OCI-LY7 (cell line): ENCODE measurements around the gene GPR89A. TPM values are rescaled to one million over a fixed set of nuclear protein-coding genes. Genes with fewer than 3 reads are reported as not detected.

ENCODE experiments used
- BruUV-seq: library from RNA; stranded (reverse); fragments of 400-500 nt; replicated peaks from 2 replicates; lab custom pipeline; 2021; lab: Mats Ljungman, UMichigan
- CTCF ChIA-PET: fragments of 300-600 bp; sonication (Branson Sonifier 250); formaldehyde crosslinking; loops from one replicate; lab custom pipeline; 2022; ENCODE audit warnings: antibody characterized with exemption; ENCODE audit not compliant: unreplicated experiment; lab: Charles Lee
- POLR2A ChIA-PET: fragments of 300-600 bp; sonication (Branson Sonifier 250); formaldehyde crosslinking; loops from one replicate; lab custom pipeline; 2022; ENCODE audit warnings: antibody characterized with exemption; lab: Charles Lee
- DNase-seq: peaks from one replicate; pipeline ENCODE4 v3.0.0-alpha.2; 2015; ENCODE audit warnings: low spot score
- H2AFZ ChIP-seq: fragments of 200-600 bp; sonication (generic), shearing (Covaris generic); 2 replicates; pipeline ENCODE4 v1.6.1; 2014; ENCODE audit warnings: mild to moderate bottlenecking, antibody characterized with exemption, low read length, moderate library complexity
- H3K27ac ChIP-seq: fragments of 200-600 bp; sonication (generic); 2 replicates; pipeline ENCODE4 v1.5.1; 2014; ENCODE audit warnings: mixed run types, low read depth, mild to moderate bottlenecking, moderate library complexity, low read length, inconsistent platforms; ENCODE audit not compliant: poor library complexity, severe bottlenecking
- H3K36me3 ChIP-seq: fragments of 200-600 bp; sonication (generic); 2 replicates; pipeline ENCODE4 v1.6.1; 2014; ENCODE audit warnings: mild to moderate bottlenecking, antibody characterized with exemption, low read length, moderate library complexity, mixed read lengths; ENCODE audit not compliant: insufficient read depth
- H3K4me1 ChIP-seq: fragments of 200-600 bp; sonication (generic); 2 replicates; pipeline ENCODE4 v1.5.1; 2014; ENCODE audit warnings: mild to moderate bottlenecking, low read length; ENCODE audit not compliant: insufficient read depth, poor library complexity, severe bottlenecking
- H3K4me2 ChIP-seq: fragments of 200-600 bp; sonication (generic); 2 replicates; pipeline ENCODE4 v1.6.1; 2014; ENCODE audit warnings: mild to moderate bottlenecking, low read length
- H3K4me3 ChIP-seq: fragments of 200-600 bp; sonication (generic); 2 replicates; pipeline ENCODE4 v1.5.1; 2014; ENCODE audit warnings: mild to moderate bottlenecking, low read depth, low read length; ENCODE audit not compliant: poor library complexity, severe bottlenecking
- H3K79me2 ChIP-seq: fragments of 200-600 bp; sonication (generic); 2 replicates; pipeline ENCODE4 v1.6.1; 2016; ENCODE audit warnings: low read depth, mild to moderate bottlenecking, low read length, moderate library complexity, mixed read lengths; ENCODE audit not compliant: insufficient read depth
- H3K9me2 ChIP-seq: fragments of 200-600 bp; sonication (generic); 2 replicates; pipeline ENCODE4 v1.6.1; 2016; ENCODE audit warnings: mild to moderate bottlenecking, low read length, mixed read lengths; ENCODE audit not compliant: insufficient read depth
- H3K9me3 ChIP-seq: fragments of 200-600 bp; sonication (generic); 2 replicates; pipeline ENCODE4 v1.6.1; 2014; ENCODE audit warnings: mild to moderate bottlenecking, mixed run types, low read length, mixed read lengths
- H4K20me1 ChIP-seq: fragments of 200-600 bp; sonication (generic); 2 replicates; pipeline ENCODE4 v1.6.1; 2014; ENCODE audit warnings: mild to moderate bottlenecking, antibody characterized with exemption, low read length, moderate library complexity, mixed read lengths; ENCODE audit not compliant: insufficient read depth
- CTCF ChIP-seq: fragments of 200-600 bp; sonication (generic); conservative IDR thresholded peaks from 2 replicates; pipeline ENCODE4 v1.5.1; 2014; ENCODE audit warnings: mild to moderate bottlenecking, antibody characterized with exemption, low read length, moderate library complexity, mixed read lengths
- EZH2phosphoT487 ChIP-seq: fragments of 200-600 bp; sonication (generic); IDR thresholded peaks from 2 replicates; pipeline ENCODE4 v1.6.1; 2018; ENCODE audit warnings: low read depth, borderline replicate concordance, mild to moderate bottlenecking, mixed run types, antibody characterized with exemption, low read length, moderate library complexity, mixed read lengths
- intact Hi-C: fragments of 100-400 bp; cut with micrococcal nuclease; formaldehyde crosslinking; loops from one replicate; pipeline ENCODE4 v1.10.0; 2022; ENCODE audit not compliant: unreplicated experiment
- total RNA-seq, 2 experiments: library from RNA; depleted of rRNA in 1 of 2; stranded (reverse); fragments of >200 nt in 1 of 2; shearing (Covaris generic) in 1 of 2; gene quantifications; 2 replicates each; pipeline ENCODE4 v1.2.3, GENCODE V29; 2014 to 2022

Gene GPR89A
- total RNA-seq, 2 experiments from 2014 or later, result 31.7 to 36.4 TPM

GRCh38 chr1:145695821-145696629, 88.2 kb downstream of the GPR89A start:
- H2AFZ ChIP-seq, result no peak overlapping the region
- BruUV-seq, result no TSS peak
- DNase-seq, result no peak
- ChIA-PET POLR2A (interaction anchor here (0.6 kb wide), 1 partner anchor 94 kb away, joined by 3 read pairs; no protein-coding TSS in a partner anchor), CTCF (no interaction called here)
- TF ChIP-seq CTCF, result no peak
- no peak for TF ChIP-seq EZH2phosphoT487
- no peaks in the 10 kb centered on the region for H3K9me2 ChIP-seq
- H3K4me1 ChIP-seq, result no peaks in the 10 kb centered on the region
- H3K79me2 ChIP-seq, result no peaks in the 10 kb centered on the region
- no peak overlapping the region for H3K4me2 ChIP-seq
- no peaks in the 10 kb centered on the region for H3K36me3 ChIP-seq
- no peaks in the 10 kb centered on the region for H4K20me1 ChIP-seq
- intact Hi-C loops, result no loop called here
- H3K9me3 ChIP-seq, result no peaks in the 10 kb centered on the region
- H3K4me3 ChIP-seq, result no peak overlapping the region
- H3K27ac ChIP-seq, result no peak overlapping the region

DNA sequence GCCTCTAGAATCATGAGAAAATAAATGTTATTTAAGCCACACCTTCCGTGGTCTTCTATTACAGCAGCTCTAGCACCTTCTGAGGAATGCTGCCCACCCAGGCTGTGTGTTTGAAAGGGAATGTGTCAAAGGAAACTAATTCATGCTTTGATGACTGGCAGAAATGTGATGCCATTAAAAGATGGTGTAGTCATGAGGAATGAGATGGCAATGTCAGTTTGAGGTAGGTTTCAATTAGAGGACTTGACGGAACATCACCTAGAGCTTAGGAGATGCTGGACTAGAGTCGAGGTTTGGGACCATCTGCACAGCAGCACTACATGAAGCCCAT, 88.8 kb downstream of the GPR89A start:
- TF ChIP-seq CTCF, result no peak
- ChIA-PET POLR2A (interaction anchor here (0.6 kb wide), 1 partner anchor 93 kb away, joined by 3 read pairs; no protein-coding TSS in a partner anchor), CTCF (no interaction called here)
- BruUV-seq, result no TSS peak
- H3K9me3 ChIP-seq, result no peaks in the 10 kb centered on the region
- no peaks in the 10 kb centered on the region for H3K79me2 ChIP-seq
- H3K4me1 ChIP-seq, result no peaks in the 10 kb centered on the region
- H3K4me3 ChIP-seq, result no peak overlapping the region
- no peaks in the 10 kb centered on the region for H3K36me3 ChIP-seq
- intact Hi-C loops, result no loop called here
- no peak overlapping the region for H2AFZ ChIP-seq
- no peaks in the 10 kb centered on the region for H3K9me2 ChIP-seq
- no peak overlapping the region for H3K4me2 ChIP-seq
- no peak for DNase-seq
- H3K27ac ChIP-seq, result no peak overlapping the region
- no peaks in the 10 kb centered on the region for H4K20me1 ChIP-seq

DNA sequence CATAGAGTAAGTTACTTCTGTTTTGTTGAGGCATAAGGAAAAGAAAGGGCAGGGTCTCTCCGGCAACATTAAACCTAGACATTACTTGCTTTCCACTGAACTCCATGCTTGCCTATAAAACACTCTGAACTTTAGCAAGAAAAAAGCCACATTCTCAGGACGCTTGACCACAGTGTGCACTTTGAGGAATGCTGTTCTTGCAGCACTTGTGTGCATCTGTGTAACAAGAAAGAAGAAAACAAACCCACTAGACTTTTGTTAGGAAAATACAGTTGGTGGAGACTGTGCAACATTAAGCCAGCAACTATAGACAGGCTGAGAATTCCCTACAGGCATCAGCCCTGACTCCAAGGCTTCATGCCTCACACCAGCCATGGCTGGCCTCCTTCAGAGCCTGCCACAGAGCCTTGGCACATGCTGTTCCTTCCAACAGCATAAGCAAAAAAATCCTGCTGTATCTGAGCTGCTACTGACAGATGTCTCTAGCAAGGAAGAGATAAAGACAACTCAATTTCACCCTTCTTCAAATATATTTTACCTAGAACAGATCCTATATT, 93.6 kb downstream of the GPR89A start:
- DNase-seq, result no peak
- CTCF ChIA-PET, result no interaction called here
- H3K4me1 ChIP-seq, result no peaks in the 10 kb centered on the region
- no peak overlapping the region for H3K27ac ChIP-seq
- H3K79me2 ChIP-seq, result no peaks in the 10 kb centered on the region
- no peak overlapping the region for H3K4me3 ChIP-seq
- no peaks in the 10 kb centered on the region for H3K9me3 ChIP-seq
- no peaks in the 10 kb centered on the region for H4K20me1 ChIP-seq
- H2AFZ ChIP-seq, result no peak overlapping the region
- intact Hi-C loops, result no loop called here
- POLR2A ChIA-PET, result interaction anchor here (0.5 kb wide), 1 partner anchor 14 kb away, joined by 4 read pairs; no protein-coding TSS in a partner anchor
- no TSS peak for BruUV-seq
- H3K9me2 ChIP-seq, result no peaks in the 10 kb centered on the region
- TF ChIP-seq EZH2phosphoT487, result no peak
- no peak for TF ChIP-seq CTCF
- H3K4me2 ChIP-seq, result no peak overlapping the region
- no peaks in the 10 kb centered on the region for H3K36me3 ChIP-seq
